ENCODE data around the gene SNX4. TPM values are rescaled to one million over a fixed set of nuclear protein-coding genes. Genes with fewer than 3 reads are reported as not detected.
"Not testable (repeated sequence)": the region's sequence is repeated elsewhere in the genome, so short reads cannot be mapped to it uniquely, and the experiment has no call there.

SNX4 gene
- total and polyA plus RNA-seq, 7 experiments from 2014 or later, result 19.3 to 31.8 (median 25.7) TPM

GRCh38 chr3:125418306-125418705 is 101.7 kb downstream of the SNX4 start:
- no peak overlapping the region for H3K4me3 ChIP-seq (ENCODE audit: low read length)
- Mint-ChIP-seq H3K4me1 (no peaks in the 10 kb centered on the region), H3K27ac (no peak overlapping the region), H3K36me3 (peaks cover 0 to 7% (median 5%) of the 10 kb centered on the region in 5 donors), H3K9me3 (peaks cover 0 to 7% (median 0%) of the 10 kb centered on the region in 11 donors), H3K4me3 (no peak overlapping the region), H3K27me3 (peaks cover 0 to 9% (median 0%) of the 10 kb centered on the region in 5 donors)
- H3K9me3 ChIP-seq (ENCODE audit: control insufficient read depth in 2 of 3, low read length in 3 of 3), result peaks cover 0 to 5% (median 0%) of the 10 kb centered on the region in 3 experiments
- H3K27ac ChIP-seq (ENCODE audit: low read depth, low read length), result no peak overlapping the region
- ATAC-seq (no peak), DNase-seq (no peak)
- CTCF ChIA-PET, result no interaction called here
- intact Hi-C loops (cut with micrococcal nuclease), result no loop called here
- no peaks in the 10 kb centered on the region for H3K36me3 ChIP-seq (ENCODE audit: control insufficient read depth in 2 of 3, insufficient read depth in 3 of 3, low read length in 3 of 3)
- POLR2A ChIA-PET, result no interaction called here
- no peaks in the 10 kb centered on the region for H3K4me1 ChIP-seq (ENCODE audit: control insufficient read depth in 2 of 2, insufficient read depth in 2 of 2, low read length in 2 of 2)
- no peaks in the 10 kb centered on the region for H3K27me3 ChIP-seq (ENCODE audit: control insufficient read depth in 2 of 2, insufficient read depth in 2 of 2, low read length in 2 of 2)

DNA sequence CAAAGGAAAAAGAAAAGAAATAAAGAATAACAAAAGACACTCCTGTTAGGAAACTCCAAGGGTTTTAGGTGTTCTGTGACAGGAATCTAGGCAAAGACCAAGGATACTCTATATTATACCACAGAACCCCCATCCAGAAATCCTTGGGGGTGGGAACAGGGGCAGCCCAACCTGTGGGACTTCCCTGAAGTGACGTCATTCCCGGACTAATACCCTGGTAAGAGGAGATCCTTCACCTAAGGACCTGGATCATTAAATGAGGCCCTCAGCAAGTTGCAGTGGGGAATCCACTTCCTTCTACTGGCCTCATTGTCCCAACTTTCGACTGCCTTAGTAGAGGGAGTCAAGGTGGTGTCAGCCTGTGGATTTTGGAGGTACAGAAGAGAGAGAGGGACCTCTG is 103.8 kb downstream of the SNX4 start:
- H3K27ac Mint-ChIP-seq, result no peak overlapping the region
- H3K9me3 Mint-ChIP-seq, result peaks cover 0 to 7% (median 0%) of the 10 kb centered on the region in 11 donors
- POLR2A ChIA-PET, result no interaction called here
- Histone ChIP-seq H3K9me3 (ENCODE audit: control insufficient read depth in 2 of 3, low read length in 3 of 3) (peaks cover 0 to 5% (median 0%) of the 10 kb centered on the region in 3 experiments), H3K27me3 (ENCODE audit: control insufficient read depth in 2 of 2, insufficient read depth in 2 of 2, low read length in 2 of 2) (no peaks in the 10 kb centered on the region), H3K36me3 (ENCODE audit: control insufficient read depth in 2 of 3, insufficient read depth in 3 of 3, low read length in 3 of 3) (no peaks in the 10 kb centered on the region), H3K4me3 (ENCODE audit: low read length) (no peak overlapping the region), H3K4me1 (ENCODE audit: control insufficient read depth in 2 of 2, insufficient read depth in 2 of 2, low read length in 2 of 2) (no peaks in the 10 kb centered on the region), H3K27ac (ENCODE audit: low read depth, low read length) (no peak overlapping the region)
- no peak overlapping the region for H3K4me3 Mint-ChIP-seq
- peaks cover 0 to 22% (median 2%) of the 10 kb centered on the region in 5 donors for H3K27me3 Mint-ChIP-seq
- intact Hi-C loops (cut with micrococcal nuclease), result no loop called here
- H3K36me3 Mint-ChIP-seq, result peaks cover 0 to 7% (median 5%) of the 10 kb centered on the region in 5 donors
- CTCF ChIA-PET, result no interaction called here
- no peak for ATAC-seq
- H3K4me1 Mint-ChIP-seq, result no peaks in the 10 kb centered on the region
- DNase-seq, result no peak

DNA sequence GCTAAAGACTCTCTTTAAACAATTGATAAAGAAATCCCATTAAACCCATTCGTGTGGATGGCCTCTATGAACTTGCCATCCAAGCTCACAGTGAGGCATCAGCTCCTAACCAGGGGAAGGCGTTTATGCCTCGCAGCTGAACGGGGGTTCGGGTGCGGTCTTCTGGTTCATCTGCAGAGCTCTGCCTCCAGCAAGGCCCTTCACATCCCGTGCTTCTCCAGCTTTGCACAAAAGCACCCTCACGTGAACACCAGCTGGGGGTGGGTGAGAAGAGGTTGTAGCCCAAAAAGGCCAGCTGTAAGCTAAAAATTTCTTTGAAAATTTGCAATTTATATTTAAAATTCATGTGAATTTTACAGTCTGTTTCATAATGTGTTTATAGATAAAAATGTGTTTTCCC is 105.3 kb downstream of the SNX4 start:
- H3K4me3 Mint-ChIP-seq, result no peak overlapping the region
- ChIA-PET POLR2A (no interaction called here), CTCF (no interaction called here)
- no peak overlapping the region for H3K27ac Mint-ChIP-seq
- no peaks in the 10 kb centered on the region for H3K27me3 ChIP-seq (ENCODE audit: control insufficient read depth in 2 of 2, insufficient read depth in 2 of 2, low read length in 2 of 2)
- H3K27me3 Mint-ChIP-seq, result peaks cover 4 to 34% (median 15%) of the 10 kb centered on the region in 5 donors
- intact Hi-C loops (cut with micrococcal nuclease), result no loop called here
- H3K36me3 ChIP-seq (ENCODE audit: control insufficient read depth in 2 of 3, insufficient read depth in 3 of 3, low read length in 3 of 3), result no peaks in the 10 kb centered on the region
- peaks cover 0 to 5% (median 0%) of the 10 kb centered on the region in 3 experiments for H3K9me3 ChIP-seq (ENCODE audit: control insufficient read depth in 2 of 3, low read length in 3 of 3)
- H3K4me3 ChIP-seq (ENCODE audit: low read length), result no peak overlapping the region
- H3K4me1 ChIP-seq (ENCODE audit: control insufficient read depth in 2 of 2, insufficient read depth in 2 of 2, low read length in 2 of 2), result no peaks in the 10 kb centered on the region
- no peaks in the 10 kb centered on the region for H3K4me1 Mint-ChIP-seq
- peaks cover 0 to 4% (median 0%) of the 10 kb centered on the region in 11 donors for H3K9me3 Mint-ChIP-seq
- H3K27ac ChIP-seq (ENCODE audit: low read depth, low read length), result no peak overlapping the region
- DNase-seq, result no peak
- peaks cover 0 to 4% (median 3%) of the 10 kb centered on the region in 5 donors for H3K36me3 Mint-ChIP-seq
- no peak for ATAC-seq

DNA sequence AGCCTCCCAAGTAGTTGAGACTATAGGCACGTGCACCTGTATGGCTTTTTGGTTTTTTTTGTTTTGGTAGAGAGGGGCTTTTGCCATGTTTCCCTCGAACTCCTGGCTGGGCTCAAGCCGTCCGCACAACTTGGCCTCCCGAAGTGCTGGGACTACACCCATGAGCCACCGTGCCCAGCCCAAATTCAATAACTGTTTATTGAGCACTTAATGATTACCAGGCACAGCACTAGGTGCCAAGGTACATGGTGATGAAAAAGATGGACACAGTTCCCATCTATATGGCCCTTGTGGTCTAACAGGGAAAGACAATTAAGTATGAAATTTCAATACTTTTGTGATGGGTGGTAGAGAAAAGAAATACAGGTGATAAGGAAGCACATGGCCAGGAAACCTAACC is 109.1 kb downstream of the SNX4 start:
- Histone ChIP-seq H3K4me1 (ENCODE audit: control insufficient read depth in 2 of 2, insufficient read depth in 2 of 2, low read length in 2 of 2) (no peaks in the 10 kb centered on the region), H3K27me3 (ENCODE audit: control insufficient read depth in 2 of 2, insufficient read depth in 2 of 2, low read length in 2 of 2) (no peaks in the 10 kb centered on the region), H3K4me3 (ENCODE audit: low read length) (no peak overlapping the region), H3K27ac (ENCODE audit: low read depth, low read length) (no peak overlapping the region), H3K36me3 (ENCODE audit: control insufficient read depth in 2 of 3, insufficient read depth in 3 of 3, low read length in 3 of 3) (no peaks in the 10 kb centered on the region), H3K9me3 (ENCODE audit: control insufficient read depth in 2 of 3, low read length in 3 of 3) (no peaks in the 10 kb centered on the region)
- DNase-seq (no peak), ATAC-seq (no peak)
- Mint-ChIP-seq H3K36me3 (peaks cover 0 to 6% (median 4%) of the 10 kb centered on the region in 5 donors), H3K9me3 (peaks cover 0 to 12% (median 3%) of the 10 kb centered on the region in 11 donors), H3K4me3 (no peak overlapping the region), H3K4me1 (peaks cover 0 to 5% (median 0%) of the 10 kb centered on the region in 7 donors), H3K27me3 (peaks cover 6 to 54% (median 16%) of the 10 kb centered on the region in 5 donors), H3K27ac (no peak overlapping the region)
- intact Hi-C loops (cut with micrococcal nuclease), result no loop called here
- CTCF ChIA-PET, result no interaction called here
- POLR2A ChIA-PET, result no interaction called here

DNA sequence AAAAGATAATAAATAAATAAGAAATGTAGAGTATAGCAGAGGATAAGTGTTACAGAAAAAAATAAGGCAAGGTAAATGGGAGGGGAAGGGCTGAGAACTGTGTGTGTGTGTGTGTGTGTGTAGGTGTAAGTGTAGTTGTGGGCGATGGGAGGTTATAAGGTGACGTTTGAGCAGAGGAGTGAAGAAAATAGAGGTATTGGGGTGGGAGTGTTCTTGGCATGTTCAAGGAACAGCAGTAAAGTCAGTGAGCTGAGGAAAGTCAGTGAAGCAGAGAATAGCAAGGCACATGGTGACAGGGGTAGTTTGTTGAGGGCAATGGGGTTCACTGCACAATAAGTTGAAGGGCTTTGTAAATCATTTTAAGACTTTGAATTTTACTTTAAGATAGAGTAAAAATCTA is 113.9 kb downstream of the SNX4 start:
- ATAC-seq (no peak), DNase-seq (no peak)
- Mint-ChIP-seq H3K4me3 (no peak overlapping the region), H3K27me3 (peaks cover 3 to 43% (median 16%) of the 10 kb centered on the region in 5 donors), H3K4me1 (peaks cover 0 to 6% (median 0%) of the 10 kb centered on the region in 7 donors), H3K27ac (no peak overlapping the region), H3K9me3 (peaks cover 0 to 32% (median 10%) of the 10 kb centered on the region in 11 donors), H3K36me3 (peaks cover 0 to 14% (median 6%) of the 10 kb centered on the region in 5 donors)
- Histone ChIP-seq H3K4me1 (ENCODE audit: control insufficient read depth in 2 of 2, insufficient read depth in 2 of 2, low read length in 2 of 2) (no peaks in the 10 kb centered on the region), H3K36me3 (ENCODE audit: control insufficient read depth in 2 of 3, insufficient read depth in 3 of 3, low read length in 3 of 3) (no peaks in the 10 kb centered on the region), H3K27me3 (ENCODE audit: control insufficient read depth in 2 of 2, insufficient read depth in 2 of 2, low read length in 2 of 2) (no peaks in the 10 kb centered on the region), H3K4me3 (ENCODE audit: low read length) (no peak overlapping the region), H3K9me3 (ENCODE audit: control insufficient read depth in 2 of 3, low read length in 3 of 3) (no peaks in the 10 kb centered on the region), H3K27ac (ENCODE audit: low read depth, low read length) (no peak overlapping the region)
- ChIA-PET CTCF (no interaction called here), POLR2A (no interaction called here)
- intact Hi-C loops (cut with micrococcal nuclease), result no loop called here

GRCh38 chr3:125405515-125405914 is 114.5 kb downstream of the SNX4 start:
- H3K4me1 ChIP-seq (ENCODE audit: control insufficient read depth in 2 of 2, insufficient read depth in 2 of 2, low read length in 2 of 2); H3K27ac Mint-ChIP-seq; H3K9me3 ChIP-seq (ENCODE audit: control insufficient read depth in 2 of 3, low read length in 3 of 3); ATAC-seq; H3K36me3 ChIP-seq (ENCODE audit: control insufficient read depth in 2 of 3, insufficient read depth in 3 of 3, low read length in 3 of 3); POLR2A ChIA-PET; H3K4me3 Mint-ChIP-seq; intact Hi-C loops (cut with micrococcal nuclease); CTCF ChIA-PET; H3K27ac ChIP-seq (ENCODE audit: low read depth, low read length); H3K4me3 ChIP-seq (ENCODE audit: low read length); H3K27me3 ChIP-seq (ENCODE audit: control insufficient read depth in 2 of 2, insufficient read depth in 2 of 2, low read length in 2 of 2); DNase-seq; H3K4me1 Mint-ChIP-seq: not testable (repeated sequence)
- peaks cover 0 to 14% (median 6%) of the 10 kb centered on the region in 5 donors for H3K36me3 Mint-ChIP-seq
- H3K9me3 Mint-ChIP-seq, result peaks cover 0 to 32% (median 10%) of the 10 kb centered on the region in 11 donors
- peaks cover 0 to 43% (median 14%) of the 10 kb centered on the region in 5 donors for H3K27me3 Mint-ChIP-seq

GRCh38 chr3:125403789-125404188 is 116.2 kb downstream of the SNX4 start:
- H3K9me3 Mint-ChIP-seq, result peaks cover 0 to 27% (median 10%) of the 10 kb centered on the region in 11 donors
- H3K4me1 Mint-ChIP-seq, result peaks cover 0 to 6% (median 0%) of the 10 kb centered on the region in 7 donors
- no peak for DNase-seq
- H3K27ac Mint-ChIP-seq, result no peak overlapping the region
- Histone ChIP-seq H3K36me3 (ENCODE audit: control insufficient read depth in 2 of 3, insufficient read depth in 3 of 3, low read length in 3 of 3) (no peaks in the 10 kb centered on the region), H3K27me3 (ENCODE audit: control insufficient read depth in 2 of 2, insufficient read depth in 2 of 2, low read length in 2 of 2) (no peaks in the 10 kb centered on the region), H3K4me1 (ENCODE audit: control insufficient read depth in 2 of 2, insufficient read depth in 2 of 2, low read length in 2 of 2) (no peaks in the 10 kb centered on the region), H3K27ac (ENCODE audit: low read depth, low read length) (no peak overlapping the region), H3K4me3 (ENCODE audit: low read length) (no peak overlapping the region), H3K9me3 (ENCODE audit: control insufficient read depth in 2 of 3, low read length in 3 of 3) (no peaks in the 10 kb centered on the region)
- intact Hi-C loops (cut with micrococcal nuclease), result no loop called here
- ATAC-seq, result no peak
- H3K36me3 Mint-ChIP-seq, result peaks cover 0 to 14% (median 3%) of the 10 kb centered on the region in 5 donors
- peaks cover 0 to 40% (median 5%) of the 10 kb centered on the region in 5 donors for H3K27me3 Mint-ChIP-seq
- CTCF ChIA-PET, result no interaction called here
- POLR2A ChIA-PET, result no interaction called here
- no peak overlapping the region for H3K4me3 Mint-ChIP-seq

Measured in naive thymus-derived CD4-positive, alpha-beta T cell (primary cell).